Measurements from ENCODE around the gene CNTNAP5. TPM values are rescaled to one million over a fixed set of nuclear protein-coding genes. Genes with fewer than 3 reads are reported as not detected.
A peak's percentile ranks its signal among the peaks of the same experiment; 100 is the strongest.

Gene CNTNAP5
- total RNA-seq, 1 experiment from 2014 or later, result 0.78 TPM

DNA sequence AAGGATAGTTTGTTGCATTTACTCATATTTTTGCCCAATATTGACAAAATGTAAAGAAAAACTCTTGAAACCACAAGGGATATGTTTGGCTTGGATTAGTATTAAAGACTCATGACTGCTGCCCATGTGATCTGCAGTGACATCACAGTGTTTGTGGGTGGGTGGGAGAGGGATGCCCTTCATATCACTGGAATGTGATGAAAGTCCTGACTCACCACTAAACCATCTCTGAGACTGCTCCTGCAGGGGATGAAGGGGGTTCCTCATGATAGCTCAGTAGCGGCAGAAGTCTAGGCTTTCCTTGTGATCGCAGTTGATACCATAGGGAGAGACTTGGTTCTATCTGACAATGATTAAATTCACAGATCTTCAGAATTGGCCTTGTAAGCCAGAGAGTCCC, 451.2 kb downstream of the CNTNAP5 start:
- H3K9me3 ChIP-seq (ENCODE audit: low read length), result no peaks in the 10 kb centered on the region
- H3K4me2 ChIP-seq (ENCODE audit: low read depth, low read length, poor library complexity, severe bottlenecking), result no peak overlapping the region
- no peaks in the 10 kb centered on the region for H3K36me3 ChIP-seq (ENCODE audit: insufficient read depth, low read length)
- no peaks in the 10 kb centered on the region for H4K20me1 ChIP-seq (ENCODE audit: insufficient read depth, low read depth, low read length)
- peaks cover 9% of the 10 kb centered on the region; the same call in 1 of the 2 replicates for H3K4me1 ChIP-seq (ENCODE audit: low read length)
- DNase-seq, result no peak
- no peak overlapping the region for H2AFZ ChIP-seq (ENCODE audit: low read length)
- no peaks in the 10 kb centered on the region for H3K9me2 ChIP-seq (replicated peaks; ENCODE audit: insufficient read depth, low read length)
- H3K9ac ChIP-seq (ENCODE audit: low read length), result no peak overlapping the region
- H3K27ac ChIP-seq (ENCODE audit: low read length), result no peak overlapping the region
- H3K4me3 ChIP-seq (ENCODE audit: low read length), result no peak overlapping the region
- H3K79me2 ChIP-seq (ENCODE audit: low read length), result no peaks in the 10 kb centered on the region
- no peaks in the 10 kb centered on the region for H3K27me3 ChIP-seq (ENCODE audit: low read length)

DNA sequence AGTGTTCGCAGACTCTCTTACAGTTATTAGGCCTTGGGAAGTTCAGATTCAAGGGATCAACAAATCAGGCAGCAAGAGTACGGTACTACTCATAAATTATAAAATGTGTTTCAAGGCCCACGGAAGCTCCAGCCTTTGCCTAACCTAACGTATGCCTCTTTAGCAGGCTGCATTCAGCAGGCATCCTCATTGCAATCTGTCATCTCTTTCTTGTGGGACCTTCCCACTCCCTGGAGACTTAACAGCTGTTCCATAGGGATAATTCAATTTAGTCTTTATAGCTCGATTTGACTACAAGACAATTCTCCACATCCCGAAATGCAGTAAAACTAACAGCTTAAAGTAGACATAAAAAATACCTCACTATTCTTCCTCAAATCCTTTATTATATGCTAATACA, 453.7 kb downstream of the CNTNAP5 start:
- H3K4me2 ChIP-seq (ENCODE audit: low read depth, low read length, poor library complexity, severe bottlenecking), result no peak overlapping the region
- no peaks in the 10 kb centered on the region for H3K27me3 ChIP-seq (ENCODE audit: low read length)
- DNase-seq, result no peak
- no peak overlapping the region for H3K9ac ChIP-seq (ENCODE audit: low read length)
- no peaks in the 10 kb centered on the region for H3K36me3 ChIP-seq (ENCODE audit: insufficient read depth, low read length)
- no peaks in the 10 kb centered on the region for H3K79me2 ChIP-seq (ENCODE audit: low read length)
- H4K20me1 ChIP-seq (ENCODE audit: insufficient read depth, low read depth, low read length), result no peaks in the 10 kb centered on the region
- peaks cover 19% of the 10 kb centered on the region for H3K4me1 ChIP-seq (ENCODE audit: low read length)
- no peaks in the 10 kb centered on the region for H3K9me2 ChIP-seq (replicated peaks; ENCODE audit: insufficient read depth, low read length)
- no peak overlapping the region for H3K27ac ChIP-seq (ENCODE audit: low read length)
- no peaks in the 10 kb centered on the region for H3K9me3 ChIP-seq (ENCODE audit: low read length)
- no peak overlapping the region for H2AFZ ChIP-seq (ENCODE audit: low read length)
- no peak overlapping the region for H3K4me3 ChIP-seq (ENCODE audit: low read length)

DNA sequence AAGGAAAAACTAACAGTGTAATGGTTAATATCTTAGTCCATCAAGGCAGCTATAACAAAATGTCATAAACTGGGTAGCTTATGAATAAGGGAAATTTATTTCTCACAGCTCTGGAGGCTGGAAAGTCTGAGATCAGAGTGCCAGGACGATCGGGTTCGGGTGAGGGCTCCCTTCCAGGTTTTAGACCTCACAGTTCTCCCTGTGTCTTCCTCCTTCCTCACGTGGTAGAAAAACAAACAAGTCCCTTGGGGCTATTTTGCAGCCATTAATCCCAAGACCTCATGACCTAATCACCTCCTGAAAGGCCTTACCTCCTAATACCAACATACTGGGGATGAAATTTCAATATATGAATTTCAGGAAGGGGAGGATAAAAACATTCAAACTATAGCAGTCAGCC, 455.9 kb downstream of the CNTNAP5 start:
- H2AFZ ChIP-seq (ENCODE audit: low read length), result no peak overlapping the region
- H3K9ac ChIP-seq (ENCODE audit: low read length), result no peak overlapping the region
- no peak overlapping the region for H3K4me2 ChIP-seq (ENCODE audit: low read depth, low read length, poor library complexity, severe bottlenecking)
- no peaks in the 10 kb centered on the region for H3K79me2 ChIP-seq (ENCODE audit: low read length)
- no peak for DNase-seq
- peaks cover 16% of the 10 kb centered on the region for H3K4me1 ChIP-seq (ENCODE audit: low read length)
- H3K27ac ChIP-seq (ENCODE audit: low read length), result no peak overlapping the region
- H3K27me3 ChIP-seq (ENCODE audit: low read length), result 0 out of 2 replicates have a peak, but pooled peaks cover under 1% of the 10 kb centered on the region
- H3K9me3 ChIP-seq (ENCODE audit: low read length), result no peaks in the 10 kb centered on the region
- H3K4me3 ChIP-seq (ENCODE audit: low read length), result no peak overlapping the region
- no peaks in the 10 kb centered on the region for H3K36me3 ChIP-seq (ENCODE audit: insufficient read depth, low read length)
- H4K20me1 ChIP-seq (ENCODE audit: insufficient read depth, low read depth, low read length), result no peaks in the 10 kb centered on the region
- no peaks in the 10 kb centered on the region for H3K9me2 ChIP-seq (replicated peaks; ENCODE audit: insufficient read depth, low read length)

DNA sequence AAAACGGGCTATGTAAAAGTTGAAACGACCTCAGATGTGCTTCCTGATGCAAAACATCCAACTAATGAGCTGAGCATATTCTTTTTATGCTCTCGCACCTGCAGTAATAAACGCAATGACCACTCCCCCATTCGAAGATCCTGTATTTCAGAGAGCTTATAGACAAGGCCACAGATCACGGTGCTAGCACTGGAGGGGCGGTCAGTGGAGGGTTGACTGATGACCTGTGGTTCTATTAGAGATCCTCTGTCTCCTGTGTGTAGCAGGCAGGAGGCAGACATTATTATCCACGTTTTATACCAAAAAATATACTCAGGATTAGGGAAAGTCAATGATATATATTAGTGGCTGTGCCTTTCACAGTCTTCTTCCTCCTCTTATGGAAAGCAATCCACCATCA, 457.0 kb downstream of the CNTNAP5 start:
- DNase-seq, result no peak
- Histone ChIP-seq H3K79me2 (ENCODE audit: low read length) (no peaks in the 10 kb centered on the region), H3K4me2 (ENCODE audit: low read depth, low read length, poor library complexity, severe bottlenecking) (peak overlapping the region; percentile 26), H3K4me1 (ENCODE audit: low read length) (peaks cover 16% of the 10 kb centered on the region), H3K9me2 (replicated peaks; ENCODE audit: insufficient read depth, low read length) (no peaks in the 10 kb centered on the region), H3K9ac (ENCODE audit: low read length) (no peak overlapping the region), H4K20me1 (ENCODE audit: insufficient read depth, low read depth, low read length) (no peaks in the 10 kb centered on the region), H2AFZ (ENCODE audit: low read length) (no peak overlapping the region), H3K9me3 (ENCODE audit: low read length) (no peaks in the 10 kb centered on the region), H3K4me3 (ENCODE audit: low read length) (no peak overlapping the region), H3K27ac (ENCODE audit: low read length) (no peak overlapping the region), H3K36me3 (ENCODE audit: insufficient read depth, low read length) (no peaks in the 10 kb centered on the region), H3K27me3 (ENCODE audit: low read length) (0 out of 2 replicates have a peak, but pooled peaks cover 3% of the 10 kb centered on the region)

DNA sequence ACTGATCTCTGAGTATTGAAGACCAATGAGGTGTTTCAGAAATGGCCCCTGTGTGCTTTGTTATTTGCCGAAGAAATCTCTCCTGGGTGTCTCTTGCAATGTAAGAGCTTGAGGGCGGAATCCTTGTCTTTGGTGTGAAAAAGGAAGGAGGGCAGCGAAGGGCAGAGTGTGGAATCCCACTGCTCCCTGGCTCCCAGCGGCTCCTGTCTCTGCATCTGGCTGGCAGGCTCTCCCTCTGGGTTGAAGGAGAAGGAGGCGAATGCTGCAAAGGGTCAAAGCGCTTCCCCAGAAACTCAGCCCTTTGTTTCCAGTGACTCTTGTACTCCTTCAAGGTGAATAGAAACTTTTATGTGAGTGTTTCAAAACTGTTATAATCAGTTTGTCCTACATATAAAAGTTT, 457.5 kb downstream of the CNTNAP5 start:
- Histone ChIP-seq H3K4me1 (ENCODE audit: low read length) (peaks cover 16% of the 10 kb centered on the region), H3K9me3 (ENCODE audit: low read length) (no peaks in the 10 kb centered on the region), H3K79me2 (ENCODE audit: low read length) (no peaks in the 10 kb centered on the region), H4K20me1 (ENCODE audit: insufficient read depth, low read depth, low read length) (no peaks in the 10 kb centered on the region), H3K9me2 (replicated peaks; ENCODE audit: insufficient read depth, low read length) (no peaks in the 10 kb centered on the region), H3K27me3 (ENCODE audit: low read length) (0 out of 2 replicates have a peak, but pooled peaks cover 3% of the 10 kb centered on the region), H3K4me2 (ENCODE audit: low read depth, low read length, poor library complexity, severe bottlenecking) (peak overlapping the region; percentile 26), H3K4me3 (ENCODE audit: low read length) (no peak overlapping the region), H3K27ac (ENCODE audit: low read length) (no peak overlapping the region), H3K36me3 (ENCODE audit: insufficient read depth, low read length) (no peaks in the 10 kb centered on the region), H3K9ac (ENCODE audit: low read length) (no peak overlapping the region), H2AFZ (ENCODE audit: low read length) (no peak overlapping the region)
- no peak for DNase-seq

DNA sequence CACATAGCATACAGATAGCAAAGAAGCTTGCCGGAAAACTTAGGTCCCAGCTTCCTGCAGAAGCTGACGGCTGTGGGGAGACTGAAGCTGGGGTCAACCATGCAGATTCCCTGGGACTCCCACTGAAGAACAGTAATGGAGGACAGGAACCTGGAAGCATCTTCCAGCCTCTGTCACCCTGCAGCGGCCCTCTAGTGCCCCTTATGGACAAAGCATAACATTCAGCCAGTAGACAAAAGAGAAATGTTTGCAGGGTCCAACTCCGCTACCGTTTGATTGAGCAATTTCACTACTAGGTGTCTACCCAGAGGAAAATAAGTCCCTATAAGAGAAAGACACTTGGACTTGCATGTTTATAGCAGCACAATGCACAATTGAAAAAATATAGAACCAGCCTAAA, 460.6 kb downstream of the CNTNAP5 start:
- Histone ChIP-seq H3K9me2 (replicated peaks; ENCODE audit: insufficient read depth, low read length) (no peaks in the 10 kb centered on the region), H3K9me3 (ENCODE audit: low read length) (no peaks in the 10 kb centered on the region), H3K4me2 (ENCODE audit: low read depth, low read length, poor library complexity, severe bottlenecking) (no peak overlapping the region), H3K27ac (ENCODE audit: low read length) (no peak overlapping the region), H3K9ac (ENCODE audit: low read length) (no peak overlapping the region), H3K4me3 (ENCODE audit: low read length) (no peak overlapping the region), H2AFZ (ENCODE audit: low read length) (no peak overlapping the region), H3K36me3 (ENCODE audit: insufficient read depth, low read length) (no peaks in the 10 kb centered on the region), H3K27me3 (ENCODE audit: low read length) (0 out of 2 replicates have a peak, but pooled peaks cover 3% of the 10 kb centered on the region), H3K4me1 (ENCODE audit: low read length) (peaks cover 11% of the 10 kb centered on the region), H3K79me2 (ENCODE audit: low read length) (no peaks in the 10 kb centered on the region), H4K20me1 (ENCODE audit: insufficient read depth, low read depth, low read length) (no peaks in the 10 kb centered on the region)
- DNase-seq, result no peak

DNA sequence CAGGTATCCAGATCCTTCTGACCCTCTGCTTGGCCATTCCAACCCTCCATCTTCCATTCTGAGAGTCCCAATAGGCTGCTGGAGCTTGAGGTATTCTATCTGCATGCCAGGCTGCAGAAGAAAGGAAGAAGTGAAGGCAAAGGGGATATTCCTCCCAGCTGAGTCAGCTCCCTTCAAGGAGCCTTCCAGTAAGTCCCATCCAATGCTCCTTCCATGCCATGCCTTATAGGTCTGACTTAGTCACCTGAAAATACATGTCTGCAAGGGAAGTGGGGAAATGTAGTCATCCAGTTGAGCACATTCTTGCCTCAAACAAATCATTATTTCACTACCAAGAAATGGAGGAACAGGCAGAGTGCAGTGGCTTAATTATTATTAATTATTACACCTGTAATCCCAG, 464.6 kb downstream of the CNTNAP5 start:
- no peak for DNase-seq

DNA sequence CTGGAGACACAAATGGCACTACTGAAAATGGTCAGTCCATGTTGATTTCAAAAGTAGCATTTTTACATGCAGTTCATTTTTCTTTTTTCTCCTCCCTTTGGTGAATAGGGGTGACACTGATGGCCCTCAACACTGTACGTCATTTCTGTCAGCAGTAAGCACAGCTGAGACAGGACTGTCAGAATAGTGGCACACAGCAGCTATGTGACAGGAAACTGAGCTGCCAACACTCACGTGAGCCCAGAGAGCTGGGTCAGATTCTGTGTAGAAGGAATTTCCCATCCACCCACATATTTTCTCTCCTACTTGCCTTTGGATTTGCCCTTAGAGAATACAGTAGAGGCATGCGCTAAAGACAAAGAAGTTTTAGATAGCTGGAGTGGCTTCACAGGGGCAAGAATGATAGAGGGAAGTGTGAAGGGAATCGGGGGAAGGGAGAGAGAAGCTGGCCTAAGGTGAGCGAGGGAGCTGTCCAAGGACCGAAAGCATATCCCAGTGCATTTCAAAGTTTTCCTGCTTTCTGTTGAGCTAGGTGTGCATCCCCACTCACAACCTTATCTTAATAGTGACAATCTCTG, 476.6 kb downstream of the CNTNAP5 start:
- H3K4me2 ChIP-seq (ENCODE audit: low read depth, low read length, poor library complexity, severe bottlenecking), result no peak overlapping the region
- no peaks in the 10 kb centered on the region for H4K20me1 ChIP-seq (ENCODE audit: insufficient read depth, low read depth, low read length)
- no peak overlapping the region for H3K4me3 ChIP-seq (ENCODE audit: low read length)
- no peaks in the 10 kb centered on the region for H3K79me2 ChIP-seq (ENCODE audit: low read length)
- H3K27me3 ChIP-seq (ENCODE audit: low read length), result 0 out of 2 replicates have a peak, but pooled peaks cover 3% of the 10 kb centered on the region
- no peak for DNase-seq
- H3K4me1 ChIP-seq (ENCODE audit: low read length), result no peaks in the 10 kb centered on the region
- H3K27ac ChIP-seq (ENCODE audit: low read length), result no peak overlapping the region
- no peak overlapping the region for H3K9ac ChIP-seq (ENCODE audit: low read length)
- H2AFZ ChIP-seq (ENCODE audit: low read length), result no peak overlapping the region
- H3K36me3 ChIP-seq (ENCODE audit: insufficient read depth, low read length), result no peaks in the 10 kb centered on the region
- H3K9me2 ChIP-seq (replicated peaks; ENCODE audit: insufficient read depth, low read length), result no peaks in the 10 kb centered on the region
- H3K9me3 ChIP-seq (ENCODE audit: low read length), result no peaks in the 10 kb centered on the region

More for the DNA sequence above, 464.6 kb downstream of the CNTNAP5 start:
- Histone ChIP-seq H3K4me2 (ENCODE audit: low read depth, low read length, poor library complexity, severe bottlenecking) (no peak overlapping the region), H3K4me3 (ENCODE audit: low read length) (no peak overlapping the region), H3K4me1 (ENCODE audit: low read length) (no peaks in the 10 kb centered on the region), H3K27ac (ENCODE audit: low read length) (no peak overlapping the region), H2AFZ (ENCODE audit: low read length) (no peak overlapping the region), H3K79me2 (ENCODE audit: low read length) (no peaks in the 10 kb centered on the region), H3K36me3 (ENCODE audit: insufficient read depth, low read length) (no peaks in the 10 kb centered on the region), H4K20me1 (ENCODE audit: insufficient read depth, low read depth, low read length) (no peaks in the 10 kb centered on the region), H3K27me3 (ENCODE audit: low read length) (0 out of 2 replicates have a peak, but pooled peaks cover 3% of the 10 kb centered on the region), H3K9me2 (replicated peaks; ENCODE audit: insufficient read depth, low read length) (no peaks in the 10 kb centered on the region), H3K9ac (ENCODE audit: low read length) (no peak overlapping the region), H3K9me3 (ENCODE audit: low read length) (no peaks in the 10 kb centered on the region)
